NB4 (cell line): ENCODE measurements around the gene RPTOR.

Experiments
- CTCF ChIP-seq: IDR thresholded peaks from one replicate; pipeline ENCODE4 v1.5.1; 2012; ENCODE audit warnings: low read depth, low read length
- MAX ChIP-seq: IDR thresholded peaks from 2 replicates; pipeline ENCODE4 v1.6.1; 2011; ENCODE audit warnings: low read depth, low read length
- MYC ChIP-seq: IDR thresholded peaks from 2 replicates; pipeline ENCODE4 v1.6.1; 2011; ENCODE audit warnings: low read depth, low read length
- POLR2A ChIP-seq: IDR thresholded peaks from 2 replicates; pipeline ENCODE4 v1.6.1; 2011; ENCODE audit warnings: mild to moderate bottlenecking; ENCODE audit not compliant: insufficient read length; ENCODE audit errors: extremely low read depth

GRCh38 chr17:80969674-80970043 is 425.0 kb downstream of the RPTOR start:
- TF ChIP-seq CTCF (no peak), POLR2A (no peak), MAX (no peak), MYC (no peak)
